HFF-Myc (cell line): ENCODE results near the gene PARD6G.

ENCODE experiments used
- DNase-seq: peaks from one replicate; pipeline ENCODE4 v3.0.0-alpha.2; 2011; ENCODE audit warnings: low read depth; ENCODE audit errors: extremely low read depth
- H3K4me3 ChIP-seq: replicated peaks from 2 replicates; pipeline ENCODE4 v1.5.1; 2011; ENCODE audit warnings: low read depth, mild to moderate bottlenecking, control low read depth, low read length
- CTCF ChIP-seq: IDR thresholded peaks from 2 replicates; pipeline ENCODE4 v1.5.1; 2012; ENCODE audit warnings: mild to moderate bottlenecking, low read depth, low read length, control low read depth; ENCODE audit errors: missing control alignments

PARD6G gene

GRCh38 chr18:80253871-80254492 lies 6.7 kb upstream of the PARD6G start:
- H3K4me3 ChIP-seq = no peak overlapping the region
- no peak for DNase-seq
- no peak for TF ChIP-seq CTCF

GRCh38 chr18:80253236-80253635 lies 5.9 kb upstream of the PARD6G start:
- TF ChIP-seq CTCF = no peak
- no peak overlapping the region for H3K4me3 ChIP-seq
- no peak for DNase-seq

- TF ChIP-seq CTCF = no peak
- DNase-seq = no peak
- no peak overlapping the region for H3K4me3 ChIP-seq
Observed at GRCh38 chr18:80252136-80252535, 4.8 kb upstream of the PARD6G start.

GRCh38 chr18:80251700-80252099 lies 4.4 kb upstream of the PARD6G start:
- no peak for TF ChIP-seq CTCF
- no peak overlapping the region for H3K4me3 ChIP-seq
- no peak for DNase-seq

- TF ChIP-seq CTCF = no peak
- DNase-seq = no peak
- H3K4me3 ChIP-seq = no peak overlapping the region
Observed at GRCh38 chr18:80250740-80251364, 3.5 kb upstream of the PARD6G start.

GRCh38 chr18:80249217-80250093 lies 2.1 kb upstream of the PARD6G start:
- no peak overlapping the region for H3K4me3 ChIP-seq
- no peak for TF ChIP-seq CTCF
- no peak for DNase-seq
